SU-DHL-6 (cell line): ENCODE data around the gene HELB.

Source experiments
- H2AFZ ChIP-seq: fragments of 200-600 bp; sonication (generic); 2 replicates; pipeline ENCODE4 v1.6.1; 2014; ENCODE audit warnings: low read depth, mild to moderate bottlenecking, moderate library complexity, mixed read lengths, antibody characterized with exemption, low read length; ENCODE audit not compliant: severe bottlenecking
- H3F3A ChIP-seq: fragments of 200-600 bp; shearing (Covaris generic); 2 replicates; pipeline ENCODE4 v1.6.0; 2016; ENCODE audit warnings: antibody characterized with exemption, mild to moderate bottlenecking; ENCODE audit not compliant: insufficient read depth
- H3K27ac ChIP-seq: fragments of 200-600 bp; sonication (generic); 2 replicates; pipeline ENCODE4 v1.5.1; 2016; ENCODE audit warnings: low read depth, mild to moderate bottlenecking, low read length, moderate library complexity, mixed read lengths
- H3K27me3 ChIP-seq: fragments of 200-600 bp; sonication (generic), shearing (Covaris generic); 2 replicates; pipeline ENCODE4 v1.6.0; 2014; ENCODE audit warnings: mild to moderate bottlenecking, low read length
- H3K36me3 ChIP-seq: fragments of 200-600 bp; sonication (generic); 2 replicates; pipeline ENCODE4 v1.6.1; 2014; ENCODE audit warnings: mild to moderate bottlenecking, low read length, mixed read lengths
- H3K4me2 ChIP-seq: fragments of 300-600, 200-600 bp; shearing (Covaris generic), sonication (generic); 2 replicates; pipeline ENCODE4 v1.6.0; 2014; ENCODE audit warnings: low read length, low read depth, mild to moderate bottlenecking; ENCODE audit not compliant: poor library complexity, severe bottlenecking
- H3K4me3 ChIP-seq: fragments of 200-600 bp; sonication (generic); 2 replicates; pipeline ENCODE4 v1.5.1; 2014; ENCODE audit warnings: antibody characterized with exemption, low read length, mild to moderate bottlenecking, mixed read lengths; ENCODE audit not compliant: insufficient read depth, poor library complexity, severe bottlenecking
- H3K79me2 ChIP-seq: fragments of 200-600 bp; sonication (generic); 2 replicates; pipeline ENCODE4 v1.6.1; 2014; ENCODE audit warnings: mild to moderate bottlenecking, low read length, moderate library complexity; ENCODE audit not compliant: insufficient read depth
- H3K9ac ChIP-seq: fragments of 200-600 bp; sonication (generic); 2 replicates; pipeline ENCODE4 v1.7.0; 2014; ENCODE audit warnings: mild to moderate bottlenecking, low read length
- H3K9me2 ChIP-seq: fragments of 200-600 bp; sonication (generic); replicated peaks from 2 replicates; pipeline ENCODE4 v1.6.1; 2014; ENCODE audit warnings: low read length; ENCODE audit not compliant: insufficient read depth
- H3K9me3 ChIP-seq: fragments of 200-600 bp; sonication (generic); 2 replicates; pipeline ENCODE4 v1.6.1; 2014; ENCODE audit warnings: low read length, mixed read lengths; ENCODE audit not compliant: insufficient read depth
- H4K20me1 ChIP-seq: fragments of 200-600 bp; sonication (generic); 2 replicates; pipeline ENCODE4 v1.6.1; 2014; ENCODE audit warnings: low read depth, mild to moderate bottlenecking, antibody characterized with exemption, low read length, moderate library complexity, mixed read lengths
- EZH2phosphoT487 ChIP-seq: fragments of 200-600 bp; sonication (generic), shearing (Covaris generic); conservative IDR thresholded peaks from 2 replicates; pipeline ENCODE4 v1.6.1; 2018; ENCODE audit warnings: mild to moderate bottlenecking, antibody characterized with exemption, low read length, moderate library complexity, mixed read lengths
- TF ChIP-seq, protein P1 (sequence below): fragments of 200-600 bp; sonication (generic); IDR thresholded peaks from one replicate; pipeline ENCODE4 v1.5.1; 2017; ENCODE audit warnings: antibody characterized with exemption, mild to moderate bottlenecking, low read length, moderate library complexity; ENCODE audit not compliant: insufficient read depth, poor library complexity, severe bottlenecking

HELB gene

DNA sequence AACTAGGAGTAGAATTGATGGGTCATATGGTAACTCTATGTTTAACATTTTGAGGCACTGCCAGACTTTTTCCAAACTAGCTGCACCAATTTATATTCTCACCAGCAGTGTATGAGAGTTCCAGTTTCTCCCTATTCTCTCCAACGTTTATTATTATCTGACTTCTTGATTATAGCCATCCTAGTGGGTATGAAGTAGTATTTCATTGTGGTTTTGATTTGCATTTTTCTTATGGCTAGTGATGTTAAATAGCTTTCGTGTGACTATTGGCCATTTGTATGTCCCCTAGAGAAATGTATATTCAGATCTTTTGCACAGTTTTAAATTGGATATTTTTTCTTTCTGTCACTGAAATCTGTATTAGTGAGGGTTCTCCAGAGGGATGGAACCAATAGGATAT, 37.8 kb downstream of the HELB start:
- H3K9ac ChIP-seq = no peak overlapping the region
- H3K36me3 ChIP-seq = no peaks in the 10 kb centered on the region
- no peak overlapping the region for H3K4me2 ChIP-seq
- no peak overlapping the region for H2AFZ ChIP-seq
- H4K20me1 ChIP-seq = no peaks in the 10 kb centered on the region
- H3K4me3 ChIP-seq = no peak overlapping the region
- H3K27ac ChIP-seq = no peak overlapping the region
- no peaks in the 10 kb centered on the region for H3F3A ChIP-seq
- no peaks in the 10 kb centered on the region for H3K79me2 ChIP-seq
- TF ChIP-seq, protein P1, sequence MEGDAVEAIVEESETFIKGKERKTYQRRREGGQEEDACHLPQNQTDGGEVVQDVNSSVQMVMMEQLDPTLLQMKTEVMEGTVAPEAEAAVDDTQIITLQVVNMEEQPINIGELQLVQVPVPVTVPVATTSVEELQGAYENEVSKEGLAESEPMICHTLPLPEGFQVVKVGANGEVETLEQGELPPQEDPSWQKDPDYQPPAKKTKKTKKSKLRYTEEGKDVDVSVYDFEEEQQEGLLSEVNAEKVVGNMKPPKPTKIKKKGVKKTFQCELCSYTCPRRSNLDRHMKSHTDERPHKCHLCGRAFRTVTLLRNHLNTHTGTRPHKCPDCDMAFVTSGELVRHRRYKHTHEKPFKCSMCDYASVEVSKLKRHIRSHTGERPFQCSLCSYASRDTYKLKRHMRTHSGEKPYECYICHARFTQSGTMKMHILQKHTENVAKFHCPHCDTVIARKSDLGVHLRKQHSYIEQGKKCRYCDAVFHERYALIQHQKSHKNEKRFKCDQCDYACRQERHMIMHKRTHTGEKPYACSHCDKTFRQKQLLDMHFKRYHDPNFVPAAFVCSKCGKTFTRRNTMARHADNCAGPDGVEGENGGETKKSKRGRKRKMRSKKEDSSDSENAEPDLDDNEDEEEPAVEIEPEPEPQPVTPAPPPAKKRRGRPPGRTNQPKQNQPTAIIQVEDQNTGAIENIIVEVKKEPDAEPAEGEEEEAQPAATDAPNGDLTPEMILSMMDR = no peak
- TF ChIP-seq EZH2phosphoT487 = no peak
- no peaks in the 10 kb centered on the region for H3K9me2 ChIP-seq
- H3K9me3 ChIP-seq = peaks cover 4% of the 10 kb centered on the region; the same call in 1 of the 2 replicates
- H3K27me3 ChIP-seq = no peaks in the 10 kb centered on the region

DNA sequence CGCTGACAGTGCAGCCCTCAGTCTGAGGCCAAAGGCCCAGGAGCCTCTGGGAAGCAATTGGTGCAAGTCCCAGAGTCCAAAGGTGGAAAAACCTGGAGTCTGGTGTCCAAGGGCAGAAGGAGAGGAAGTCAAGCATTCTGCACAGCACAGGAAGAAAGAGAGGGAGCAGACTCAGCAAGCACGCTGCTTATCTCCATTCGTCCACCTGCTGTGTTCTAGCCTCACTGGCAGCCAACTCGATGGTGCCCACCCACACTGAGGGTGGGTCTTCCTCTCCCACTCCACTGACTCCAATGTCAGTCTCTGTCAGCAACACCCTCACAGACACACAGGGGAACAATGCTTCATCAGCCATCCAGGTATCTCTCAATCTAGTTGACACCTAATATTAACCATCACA, 38.8 kb downstream of the HELB start:
- Histone ChIP-seq H2AFZ (no peak overlapping the region), H3K27me3 (no peaks in the 10 kb centered on the region), H3K9me2 (no peaks in the 10 kb centered on the region), H3K79me2 (no peaks in the 10 kb centered on the region), H3K9me3 (peaks cover 4% of the 10 kb centered on the region; the same call in 1 of the 2 replicates), H3K4me2 (no peak overlapping the region), H3K4me3 (no peak overlapping the region), H3K36me3 (no peaks in the 10 kb centered on the region), H3F3A (no peaks in the 10 kb centered on the region), H4K20me1 (no peaks in the 10 kb centered on the region), H3K27ac (no peak overlapping the region), H3K9ac (no peak overlapping the region)
- TF ChIP-seq EZH2phosphoT487 = no peak
- TF ChIP-seq, protein P1 = no peak

DNA sequence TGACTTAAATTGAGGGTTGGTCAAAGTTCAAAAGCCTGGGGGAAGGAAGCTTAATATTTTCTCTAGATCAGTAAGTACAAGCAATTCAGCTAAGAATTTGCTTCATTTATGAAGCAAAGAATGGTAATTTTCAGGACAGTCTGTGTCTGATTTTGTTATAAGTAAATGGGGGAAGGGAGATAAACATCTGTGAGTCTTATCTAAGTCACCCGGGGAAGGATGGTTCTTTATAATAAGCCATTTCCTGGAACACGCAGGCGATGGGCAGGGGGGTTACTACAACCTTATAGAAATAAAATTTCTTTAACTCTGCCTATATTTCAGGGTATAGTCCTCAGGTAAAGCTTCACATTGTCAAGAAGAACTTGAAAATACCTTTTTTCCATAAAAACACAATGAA, 42.9 kb downstream of the HELB start:
- no peak overlapping the region for H3K4me2 ChIP-seq
- no peak overlapping the region for H3K9ac ChIP-seq
- no peak overlapping the region for H3K27ac ChIP-seq
- H3K27me3 ChIP-seq = no peaks in the 10 kb centered on the region
- no peaks in the 10 kb centered on the region for H3F3A ChIP-seq
- H2AFZ ChIP-seq = no peak overlapping the region
- no peaks in the 10 kb centered on the region for H3K36me3 ChIP-seq
- peaks cover 4% of the 10 kb centered on the region; the same call in 1 of the 2 replicates for H3K9me3 ChIP-seq
- TF ChIP-seq, protein P1 = no peak
- no peak for TF ChIP-seq EZH2phosphoT487
- no peak overlapping the region for H3K4me3 ChIP-seq
- no peaks in the 10 kb centered on the region for H4K20me1 ChIP-seq
- no peaks in the 10 kb centered on the region for H3K79me2 ChIP-seq
- no peaks in the 10 kb centered on the region for H3K9me2 ChIP-seq
